K562 (cell line): ENCODE data around the gene AKT2.

ENCODE experiments used
- CBFA2T3 ChIP-seq: fragments of 450-650 bp; IDR thresholded peaks from 2 replicates; pipeline ENCODE4 v1.6.1; 2017
- CREB1 ChIP-seq, 2 experiments: sonication (generic) in 1 of 2; formaldehyde crosslinking in 1 of 2; IDR thresholded peaks; 2 replicates each; pipeline versions ENCODE4 v1.6.1 to v1.8.0; 2012 to 2022; ENCODE audit warnings: inconsistent platforms in 1 of 2, mild to moderate bottlenecking in 1 of 2, missing genetic modification reagents in 1 of 2, moderate library complexity in 1 of 2
- MAZ ChIP-seq, 2 experiments: fragments of 450-650 bp in 1 of 2; sonication (generic) in 1 of 2; formaldehyde crosslinking; IDR thresholded peaks in 1 of 2; conservative IDR thresholded peaks in 1 of 2; 2 replicates each; pipeline versions ENCODE4 v1.4.0 to v1.5.0; 2020; ENCODE audit warnings: mild to moderate bottlenecking in 1 of 2, missing genetic modification reagents in 1 of 2
- NR2F6 ChIP-seq: fragments of 450-650 bp; formaldehyde crosslinking; IDR thresholded peaks from 2 replicates; pipeline ENCODE4 v1.4.0; 2020; ENCODE audit warnings: mild to moderate bottlenecking
- POLR2A ChIP-seq: fragments of 450-650 bp; conservative IDR thresholded peaks from 2 replicates; pipeline ENCODE4 v1.6.1; 2016
- SMAD3 ChIP-seq: fragments of 450-650 bp; formaldehyde crosslinking; conservative IDR thresholded peaks from 2 replicates; pipeline ENCODE4 v1.4.0; 2020; ENCODE audit warnings: mild to moderate bottlenecking
- ZNF274 ChIP-seq: IDR thresholded peaks from 2 replicates; pipeline ENCODE4 v1.6.1; 2011; ENCODE audit warnings: low read depth, mild to moderate bottlenecking, low read length, moderate library complexity, borderline replicate concordance
- TF ChIP-seq, protein P1 (sequence below): sonication (generic); formaldehyde crosslinking; IDR thresholded peaks from 2 replicates; pipeline ENCODE4 v1.8.0; 2022; ENCODE audit warnings: mild to moderate bottlenecking, missing genetic modification reagents
- TF ChIP-seq, protein P2 (sequence below): sonication (generic); formaldehyde crosslinking; IDR thresholded peaks from 2 replicates; pipeline ENCODE4 v1.8.1; 2022; ENCODE audit warnings: missing genetic modification reagents
- TF ChIP-seq, protein P3 (sequence below): sonication (generic); formaldehyde crosslinking; IDR thresholded peaks from 2 replicates; pipeline ENCODE4 v1.8.1; 2023; ENCODE audit warnings: mild to moderate bottlenecking, missing genetic modification reagents

- TF ChIP-seq POLR2A (no peak), ZNF274 (no peak), MAZ (CRISPR knock-in tag; conservative IDR thresholded peaks at IDR 0.05 in 1 of 2, IDR thresholded peaks at IDR 0.05 in 1 of 2) (no peak), CREB1 (IDR thresholded peaks at IDR 0.05) (no peak), CREB1 (CRISPR knock-in tag; IDR thresholded peaks at IDR 0.05) (no peak), SMAD3 (CRISPR knock-in tag) (no peak), NR2F6 (CRISPR knock-in tag) (no peak), CBFA2T3 (no peak)
- TF ChIP-seq, protein P1, sequence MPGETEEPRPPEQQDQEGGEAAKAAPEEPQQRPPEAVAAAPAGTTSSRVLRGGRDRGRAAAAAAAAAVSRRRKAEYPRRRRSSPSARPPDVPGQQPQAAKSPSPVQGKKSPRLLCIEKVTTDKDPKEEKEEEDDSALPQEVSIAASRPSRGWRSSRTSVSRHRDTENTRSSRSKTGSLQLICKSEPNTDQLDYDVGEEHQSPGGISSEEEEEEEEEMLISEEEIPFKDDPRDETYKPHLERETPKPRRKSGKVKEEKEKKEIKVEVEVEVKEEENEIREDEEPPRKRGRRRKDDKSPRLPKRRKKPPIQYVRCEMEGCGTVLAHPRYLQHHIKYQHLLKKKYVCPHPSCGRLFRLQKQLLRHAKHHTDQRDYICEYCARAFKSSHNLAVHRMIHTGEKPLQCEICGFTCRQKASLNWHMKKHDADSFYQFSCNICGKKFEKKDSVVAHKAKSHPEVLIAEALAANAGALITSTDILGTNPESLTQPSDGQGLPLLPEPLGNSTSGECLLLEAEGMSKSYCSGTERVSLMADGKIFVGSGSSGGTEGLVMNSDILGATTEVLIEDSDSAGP (CRISPR knock-in tag) = no peak
- TF ChIP-seq, protein P2, sequence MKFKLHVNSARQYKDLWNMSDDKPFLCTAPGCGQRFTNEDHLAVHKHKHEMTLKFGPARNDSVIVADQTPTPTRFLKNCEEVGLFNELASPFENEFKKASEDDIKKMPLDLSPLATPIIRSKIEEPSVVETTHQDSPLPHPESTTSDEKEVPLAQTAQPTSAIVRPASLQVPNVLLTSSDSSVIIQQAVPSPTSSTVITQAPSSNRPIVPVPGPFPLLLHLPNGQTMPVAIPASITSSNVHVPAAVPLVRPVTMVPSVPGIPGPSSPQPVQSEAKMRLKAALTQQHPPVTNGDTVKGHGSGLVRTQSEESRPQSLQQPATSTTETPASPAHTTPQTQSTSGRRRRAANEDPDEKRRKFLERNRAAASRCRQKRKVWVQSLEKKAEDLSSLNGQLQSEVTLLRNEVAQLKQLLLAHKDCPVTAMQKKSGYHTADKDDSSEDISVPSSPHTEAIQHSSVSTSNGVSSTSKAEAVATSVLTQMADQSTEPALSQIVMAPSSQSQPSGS (CRISPR knock-in tag) = no peak
- TF ChIP-seq, protein P3, sequence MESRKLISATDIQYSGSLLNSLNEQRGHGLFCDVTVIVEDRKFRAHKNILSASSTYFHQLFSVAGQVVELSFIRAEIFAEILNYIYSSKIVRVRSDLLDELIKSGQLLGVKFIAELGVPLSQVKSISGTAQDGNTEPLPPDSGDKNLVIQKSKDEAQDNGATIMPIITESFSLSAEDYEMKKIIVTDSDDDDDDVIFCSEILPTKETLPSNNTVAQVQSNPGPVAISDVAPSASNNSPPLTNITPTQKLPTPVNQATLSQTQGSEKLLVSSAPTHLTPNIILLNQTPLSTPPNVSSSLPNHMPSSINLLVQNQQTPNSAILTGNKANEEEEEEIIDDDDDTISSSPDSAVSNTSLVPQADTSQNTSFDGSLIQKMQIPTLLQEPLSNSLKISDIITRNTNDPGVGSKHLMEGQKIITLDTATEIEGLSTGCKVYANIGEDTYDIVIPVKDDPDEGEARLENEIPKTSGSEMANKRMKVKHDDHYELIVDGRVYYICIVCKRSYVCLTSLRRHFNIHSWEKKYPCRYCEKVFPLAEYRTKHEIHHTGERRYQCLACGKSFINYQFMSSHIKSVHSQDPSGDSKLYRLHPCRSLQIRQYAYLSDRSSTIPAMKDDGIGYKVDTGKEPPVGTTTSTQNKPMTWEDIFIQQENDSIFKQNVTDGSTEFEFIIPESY (CRISPR knock-in tag) = peak; percentile 78
These were observed 67.9 kb downstream of the AKT2 start for GRCh38 chr19:40217027-40217810.
